NCI-H524 (cell line): ENCODE data around the gene MYH9.

Experiments
- DNase-seq, 2 experiments: peaks; one replicate each; lab custom pipeline; 2025; lab: John Stamatoyannopoulos, UW

The MYH9 gene

GRCh38 chr22:36311386-36312085 is 76.2 kb downstream of the MYH9 start:
- no peak for DNase-seq

- DNase-seq, result no peak
Observed at GRCh38 chr22:36308880-36309279, 78.9 kb downstream of the MYH9 start.

GRCh38 chr22:36306227-36306626 is 81.5 kb downstream of the MYH9 start:
- DNase-seq, result no peak

GRCh38 chr22:36305813-36306212 is 82.0 kb downstream of the MYH9 start:
- DNase-seq, result no peak

GRCh38 chr22:36304429-36304828 is 83.3 kb downstream of the MYH9 start:
- no peak for DNase-seq

- DNase-seq, result no peak
Observed at GRCh38 chr22:36303874-36304273, 83.9 kb downstream of the MYH9 start.

- no peak for DNase-seq
Observed at GRCh38 chr22:36303115-36303467, 84.7 kb downstream of the MYH9 start.

- DNase-seq, result no peak
Observed at GRCh38 chr22:36302439-36303114, 85.2 kb downstream of the MYH9 start.

- DNase-seq, result no peak
Observed at GRCh38 chr22:36301851-36302250, 85.9 kb downstream of the MYH9 start.

- DNase-seq, result peak; percentile 11 to 60
Observed at GRCh38 chr22:36301384-36301828, 86.4 kb downstream of the MYH9 start.

GRCh38 chr22:36300396-36301212 is 87.2 kb downstream of the MYH9 start:
- no peak for DNase-seq

GRCh38 chr22:36299911-36300310 is 87.9 kb downstream of the MYH9 start:
- no peak for DNase-seq

GRCh38 chr22:36299295-36299694 is 88.5 kb downstream of the MYH9 start:
- DNase-seq, result no peak

GRCh38 chr22:36298601-36299000 is 89.2 kb downstream of the MYH9 start:
- no peak for DNase-seq

- no peak for DNase-seq
Observed at GRCh38 chr22:36298118-36298517, 89.6 kb downstream of the MYH9 start.

- no peak for DNase-seq
Observed at GRCh38 chr22:36297568-36297967, 90.2 kb downstream of the MYH9 start.

- DNase-seq, result no peak
Observed at GRCh38 chr22:36296690-36297089, 91.1 kb downstream of the MYH9 start.

GRCh38 chr22:36295247-36295646 is 92.5 kb downstream of the MYH9 start:
- DNase-seq, result no peak

- no peak for DNase-seq
Observed at GRCh38 chr22:36294801-36295200, 93.0 kb downstream of the MYH9 start.

- DNase-seq, result no peak
Observed at GRCh38 chr22:36294293-36294620, 93.5 kb downstream of the MYH9 start.

- no peak for DNase-seq
Observed at GRCh38 chr22:36293606-36294292, 94.0 kb downstream of the MYH9 start.

GRCh38 chr22:36292823-36293530 is 94.8 kb downstream of the MYH9 start:
- DNase-seq, result no peak
